Sigmoid colon (tissue), 7 donors: Measurements from ENCODE around the gene ZMIZ1. TPM values are rescaled to one million over a fixed set of nuclear protein-coding genes. Genes with fewer than 3 reads are reported as not detected.
A peak's percentile ranks its signal among the peaks of the same experiment; 100 is the strongest.

ENCODE experiments used
- DNase-seq: peaks from one replicate; pipeline ENCODE4 v3.0.0-alpha.2; 2019
- H3K27ac ChIP-seq, 4 donors: fragments of 200-600 bp; sonication (generic); one replicate each; pipeline ENCODE4 v1.5.1; 2016 to 2019; ENCODE audit warnings: mild to moderate bottlenecking in 1 of 4
- H3K27me3 ChIP-seq, 3 donors: fragments of 200-600 bp; sonication (generic); one replicate each; pipeline ENCODE4 v1.5.1; 2019; ENCODE audit warnings: mild to moderate bottlenecking in 1 of 3
- H3K36me3 ChIP-seq, 4 donors: fragments of 200-600 bp; sonication (generic); one replicate each; pipeline ENCODE4 v1.5.1; 2016 to 2019
- H3K4me1 ChIP-seq, 4 donors: fragments of 200-600 bp; sonication (generic); one replicate each; pipeline ENCODE4 v1.5.1; 2017 to 2019
- H3K4me3 ChIP-seq, 4 donors: fragments of 200-600 bp; sonication (generic); one replicate each; pipeline ENCODE4 v1.5.1; 2017 to 2019; ENCODE audit warnings: mild to moderate bottlenecking in 2 of 4, moderate library complexity in 1 of 4
- H3K9me3 ChIP-seq, 4 donors: fragments of 200-600 bp in 3 of 4; sonication (generic) in 3 of 4; one replicate each; pipeline versions ENCODE4 v1.5.1 to v1.6.1; 2013 to 2019
- CTCF ChIP-seq, 4 experiments: fragments of 450-650 bp in 3 of 4; fragments of 200-600 bp in 1 of 4; IDR thresholded peaks; one replicate each; pipeline ENCODE4 v1.5.1; 2016 to 2019; ENCODE audit warnings: antibody characterized with exemption in 4 of 4, mild to moderate bottlenecking in 3 of 4, moderate library complexity in 2 of 4
- EP300 ChIP-seq, 4 donors: sonication (generic); formaldehyde crosslinking; IDR thresholded peaks; one replicate each; pipeline ENCODE4 v1.6.1; 2017; ENCODE audit warnings: antibody characterized with exemption in 4 of 4
- POLR2A ChIP-seq, 2 donors: fragments of 450-650 bp; IDR thresholded peaks; one replicate each; pipeline ENCODE4 v1.6.1; 2016; ENCODE audit warnings: antibody characterized with exemption in 2 of 2, mild to moderate bottlenecking in 2 of 2, moderate library complexity in 2 of 2
- POLR2AphosphoS5 ChIP-seq, 4 donors: sonication (generic); formaldehyde crosslinking; IDR thresholded peaks; one replicate each; pipeline ENCODE4 v1.6.1; 2017; ENCODE audit warnings: antibody characterized with exemption in 4 of 4
- WGBS, 2 donors: extraction: QIAGEN DNeasy Blood & Tissue Kit; methylation state at CpG; one replicate each; pipeline ENCODE4 v1.1.7; 2013; 5-methylcytosine and 5-hydroxymethylcytosine counted together
- intact Hi-C: fragments of 100-400 bp; cut with DNase I; formaldehyde crosslinking; loops from one replicate; pipeline ENCODE4 v1.15.1; 2023
- polyA plus RNA-seq, 3 donors: library from polyadenylated mRNA; stranded (reverse); fragments of 200-250 nt; gene quantifications; one replicate each; pipeline ENCODE4 v1.2.3, GENCODE V29; 2013
- total RNA-seq, 4 donors: library from RNA; depleted of rRNA; stranded (reverse); fragments of >200 nt; gene quantifications; one replicate each; pipeline ENCODE4 v1.1.0, GENCODE V29; 2016
- donor health status: healthy with polysubstance abuse.
- donor health status: Bipolar disorder and iron deficiency.
- donor health status: healthy.

Gene ZMIZ1
- total and polyA plus RNA-seq, 7 donors = 17.4 to 49.3 (median 31.5) TPM

- DNase-seq = peak; percentile 82
- Histone ChIP-seq H3K4me1 (peaks cover 0 to 100% (median 100%) of the 10 kb centered on the region in 4 donors), H3K36me3 (peaks cover 0 to 5% (median 2%) of the 10 kb centered on the region in 4 donors), H3K9me3 (no peaks in the 10 kb centered on the region), H3K27me3 (no peaks in the 10 kb centered on the region), H3K27ac (peak overlapping the region; percentile 81 to 96 (median 90)), H3K4me3 (no peak overlapping the region)
- intact Hi-C loops = loop anchor here (2.0 kb wide), 1 partner anchor 14 kb away; no protein-coding TSS in a partner anchor
- WGBS, 2 donors = 89 to 93% methylated on average over 11 of the region's 11 CpGs
- TF ChIP-seq POLR2AphosphoS5 (IDR thresholded peaks at IDR 0.05) = no peak
- TF ChIP-seq EP300 (IDR thresholded peaks at IDR 0.05) = no peak
- TF ChIP-seq POLR2A (IDR thresholded peaks at IDR 0.05) = no peak
- no peak for TF ChIP-seq CTCF (IDR thresholded peaks at IDR 0.05)
Observed at GRCh38 chr10:79224263-79224949, 155.6 kb downstream of the ZMIZ1 start.

GRCh38 chr10:79224992-79225391 is 156.2 kb downstream of the ZMIZ1 start:
- Histone ChIP-seq H3K36me3 (peaks cover 0 to 8% (median 2%) of the 10 kb centered on the region in 4 donors), H3K27ac (peak overlapping the region in 3 of 4 donors; percentile 86 to 96 (median 95)), H3K9me3 (no peaks in the 10 kb centered on the region), H3K4me1 (peaks cover 0 to 100% (median 100%) of the 10 kb centered on the region in 4 donors), H3K4me3 (no peak overlapping the region), H3K27me3 (no peaks in the 10 kb centered on the region)
- WGBS, 2 donors = 86 to 87% methylated on average over 5 of the region's 5 CpGs
- TF ChIP-seq CTCF (IDR thresholded peaks at IDR 0.05) (no peak), POLR2AphosphoS5 (IDR thresholded peaks at IDR 0.05) (peak; percentile 86 to 95 (median 90)), POLR2A (IDR thresholded peaks at IDR 0.05) (no peak), EP300 (IDR thresholded peaks at IDR 0.05) (peak; percentile 25 to 88 (median 76))
- DNase-seq = peak; percentile 83
- intact Hi-C loops = loop anchor here (2.0 kb wide), 1 partner anchor 14 kb away; no protein-coding TSS in a partner anchor

GRCh38 chr10:79226391-79227245 is 157.9 kb downstream of the ZMIZ1 start:
- Histone ChIP-seq H3K9me3 (no peaks in the 10 kb centered on the region), H3K4me3 (no peak overlapping the region), H3K4me1 (peaks cover 0 to 89% (median 89%) of the 10 kb centered on the region in 4 donors), H3K27me3 (no peaks in the 10 kb centered on the region), H3K27ac (peak overlapping the region in 3 of 4 donors; percentile 86 to 96 (median 95)), H3K36me3 (peaks cover 0 to 17% (median 4%) of the 10 kb centered on the region in 4 donors)
- no peak for DNase-seq
- TF ChIP-seq POLR2A (IDR thresholded peaks at IDR 0.05) (no peak), POLR2AphosphoS5 (IDR thresholded peaks at IDR 0.05) (no peak), EP300 (IDR thresholded peaks at IDR 0.05) (no peak), CTCF (IDR thresholded peaks at IDR 0.05) (no peak)
- intact Hi-C loops = no loop called here
- 90 to 94% methylated on average over 4 of the region's 4 CpGs for WGBS, 2 donors

GRCh38 chr10:79229071-79229541 is 160.3 kb downstream of the ZMIZ1 start:
- H3K27ac ChIP-seq = peak overlapping the region in 3 of 4 donors; percentile 37 to 96 (median 95)
- H3K27me3 ChIP-seq = no peaks in the 10 kb centered on the region
- no peak overlapping the region for H3K4me3 ChIP-seq
- WGBS, 2 donors = 66 to 68% methylated on average over 5 of the region's 5 CpGs
- peaks cover 0 to 82% (median 80%) of the 10 kb centered on the region in 4 donors for H3K4me1 ChIP-seq
- H3K9me3 ChIP-seq = no peaks in the 10 kb centered on the region
- peaks cover 0 to 22% (median 5%) of the 10 kb centered on the region in 4 donors for H3K36me3 ChIP-seq
- no peak for DNase-seq
- intact Hi-C loops = no loop called here
- TF ChIP-seq EP300 (IDR thresholded peaks at IDR 0.05) = no peak
- TF ChIP-seq CTCF (IDR thresholded peaks at IDR 0.05) = no peak
- TF ChIP-seq POLR2AphosphoS5 (IDR thresholded peaks at IDR 0.05) = peak in 1 of 4 donors; percentile 15
- no peak for TF ChIP-seq POLR2A (IDR thresholded peaks at IDR 0.05)
